B cell (primary cell): Measurements from ENCODE around the gene ALAD. TPM values are rescaled to one million over a fixed set of nuclear protein-coding genes. Genes with fewer than 3 reads are reported as not detected.

Experiments
- ATAC-seq: fragments of 200-7000 bp; cut with Tn5 transposase; one replicate; pipeline ENCODE4 v1.10.0; 2021; ENCODE audit warnings: low read depth, mild to moderate bottlenecking, moderate number of reproducible peaks, moderate library complexity
- CTCF ChIA-PET: fragments of 350-600 bp; sonication (Branson Sonifier 250); formaldehyde crosslinking; loops from one replicate; lab custom pipeline; 2021; ENCODE audit warnings: antibody characterized with exemption, inconsistent platforms; lab: Charles Lee
- POLR2A ChIA-PET: fragments of 350-600 bp; sonication (Branson Sonifier 250); formaldehyde crosslinking; loops from one replicate; lab custom pipeline; 2021; ENCODE audit warnings: antibody characterized with exemption; lab: Charles Lee
- DNase-seq: peaks from one replicate; pipeline ENCODE4 v3.0.0; 2013
- H2AFZ ChIP-seq: 2 replicates; pipeline ENCODE4 v1.6.1; 2012; ENCODE audit warnings: mild to moderate bottlenecking, low read depth, low read length; ENCODE audit not compliant: insufficient read depth, poor library complexity, severe bottlenecking
- H3K27ac ChIP-seq, 2 donors: 1 replicate in 1 of 2; 2 replicates in 1 of 2; pipeline ENCODE4 v1.5.1; 2012 to 2013; ENCODE audit warnings: low read length in 2 of 2, mild to moderate bottlenecking in 2 of 2, moderate library complexity in 1 of 2
- H3K27me3 ChIP-seq, 4 experiments: fragments of 200-600 bp in 1 of 4; sonication (generic) in 1 of 4; replicated peaks in 1 of 4; 1 replicate in 2 of 4; 2 replicates in 2 of 4; pipeline versions ENCODE4 v1.6.1 to v1.7.0; 2013 to 2016; ENCODE audit warnings: low read length in 3 of 4, mild to moderate bottlenecking in 2 of 4, mixed read lengths in 1 of 4, moderate library complexity in 1 of 4; ENCODE audit not compliant: insufficient read depth in 4 of 4, control insufficient read depth in 3 of 4; ENCODE audit errors: control extremely low read depth in 1 of 4
- H3K36me3 ChIP-seq, 2 experiments: replicated peaks in 1 of 2; 1 replicate in 1 of 2; 2 replicates in 1 of 2; pipeline versions ENCODE4 v1.6.1 to v1.7.1; 2013; ENCODE audit warnings: low read length in 1 of 2; ENCODE audit not compliant: insufficient read depth in 2 of 2, control insufficient read depth in 1 of 2; ENCODE audit errors: control extremely low read depth in 1 of 2, extremely low read depth in 1 of 2
- H3K4me1 ChIP-seq, 2 donors: fragments of 200-600 bp in 1 of 2; sonication (generic) in 1 of 2; 1 replicate in 1 of 2; 2 replicates in 1 of 2; pipeline versions ENCODE4 v1.5.1 to v1.6.1; 2013 to 2017; ENCODE audit warnings: low read length in 2 of 2; ENCODE audit not compliant: control insufficient read depth in 2 of 2, insufficient read depth in 2 of 2
- H3K4me2 ChIP-seq: replicated peaks from 2 replicates; pipeline ENCODE3; 2012; ENCODE audit warnings: mild to moderate bottlenecking, low read depth, low read length; ENCODE audit not compliant: poor library complexity, severe bottlenecking
- H3K4me3 ChIP-seq, 5 experiments: fragments of 200-600 bp in 1 of 5; sonication (generic) in 1 of 5; 1 replicate in 3 of 5; 2 replicates in 2 of 5; pipeline versions ENCODE4 v1.5.1 to v1.7.0; 2011 to 2016; ENCODE audit warnings: low read length in 4 of 5, mild to moderate bottlenecking in 4 of 5, low read depth in 2 of 5, control low read depth in 1 of 5, moderate library complexity in 1 of 5; ENCODE audit not compliant: insufficient read depth in 1 of 5; ENCODE audit errors: control extremely low read depth in 1 of 5, extremely low read depth in 1 of 5
- H3K79me2 ChIP-seq: fragments of 200-600 bp; sonication (generic); one replicate; pipeline ENCODE4 v1.6.0; 2016; ENCODE audit warnings: low read length; ENCODE audit not compliant: control insufficient read depth, insufficient read depth
- H3K9ac ChIP-seq: fragments of 200-600 bp; sonication (generic); 2 replicates; pipeline ENCODE4 v1.6.1; 2017; ENCODE audit warnings: mild to moderate bottlenecking, low read length, moderate library complexity
- H3K9me3 ChIP-seq, 3 donors: one replicate each; pipeline versions ENCODE4 v1.6.1 to v1.7.1; 2013; ENCODE audit warnings: low read length in 2 of 3; ENCODE audit not compliant: control insufficient read depth in 2 of 3, insufficient read depth in 1 of 3; ENCODE audit errors: control extremely low read depth in 1 of 3
- H4K20me1 ChIP-seq: 2 replicates; pipeline ENCODE4 v1.6.0; 2012; ENCODE audit warnings: mild to moderate bottlenecking, low read length; ENCODE audit not compliant: insufficient read depth, control insufficient read depth, poor library complexity, severe bottlenecking
- H3K27ac Mint-ChIP-seq: one replicate; pipeline ENCODE4 v1.8.0; 2021; ENCODE audit warnings: mixed read lengths
- H3K27me3 Mint-ChIP-seq: one replicate; pipeline ENCODE4 v1.8.0; 2021; ENCODE audit warnings: mixed read lengths
- H3K4me1 Mint-ChIP-seq: one replicate; pipeline ENCODE4 v1.8.0; 2021; ENCODE audit warnings: mixed read lengths
- H3K4me3 Mint-ChIP-seq: one replicate; pipeline ENCODE4 v1.8.0; 2021; ENCODE audit warnings: mixed read lengths
- H3K9me3 Mint-ChIP-seq: one replicate; pipeline ENCODE4 v1.8.0; 2022; ENCODE audit warnings: mixed read lengths; ENCODE audit not compliant: insufficient read depth
- EZH2 ChIP-seq: IDR thresholded peaks from 2 replicates; pipeline ENCODE4 v1.6.1; 2012; ENCODE audit warnings: borderline replicate concordance, low read depth, mild to moderate bottlenecking, moderate library complexity, low read length; ENCODE audit not compliant: insufficient read depth, poor library complexity, severe bottlenecking
- WGBS: methylation state at CpG from one replicate; pipeline ENCODE4 v1.1.5; 2013; ENCODE audit warnings: missing lambda C conversion rate; ENCODE audit not compliant: insufficient coverage; 5-methylcytosine and 5-hydroxymethylcytosine counted together
- intact Hi-C: fragments of 100-400 bp; cut with micrococcal nuclease; formaldehyde crosslinking; loops from one replicate; pipeline ENCODE4 v1.10.0; 2022
- polyA plus RNA-seq: library from polyadenylated mRNA; depleted of rRNA; stranded (reverse); fragments of >200 nt; gene quantifications from 2 replicates; pipeline ENCODE4 v1.2.3, GENCODE V29; 2012
- total RNA-seq, 2 donors: library from RNA; stranded (reverse); fragments of 120-200 nt in 1 of 2; gene quantifications; 1 replicate in 1 of 2; 2 replicates in 1 of 2; pipeline versions ENCODE4 v1.2.3 to v1.2.4, GENCODE V29; 2013 to 2022
- TF ChIP-seq, protein P1 (sequence below): fragments of 200-600 bp; IDR thresholded peaks from one replicate; pipeline ENCODE4 v1.8.0; 2022; ENCODE audit warnings: antibody characterized with exemption, mild to moderate bottlenecking

ALAD gene
- total and polyA plus RNA-seq, 2 donors (not counting 1 experiment from before 2014, with no cell fraction given) = 22.0 to 39.8 TPM

DNA sequence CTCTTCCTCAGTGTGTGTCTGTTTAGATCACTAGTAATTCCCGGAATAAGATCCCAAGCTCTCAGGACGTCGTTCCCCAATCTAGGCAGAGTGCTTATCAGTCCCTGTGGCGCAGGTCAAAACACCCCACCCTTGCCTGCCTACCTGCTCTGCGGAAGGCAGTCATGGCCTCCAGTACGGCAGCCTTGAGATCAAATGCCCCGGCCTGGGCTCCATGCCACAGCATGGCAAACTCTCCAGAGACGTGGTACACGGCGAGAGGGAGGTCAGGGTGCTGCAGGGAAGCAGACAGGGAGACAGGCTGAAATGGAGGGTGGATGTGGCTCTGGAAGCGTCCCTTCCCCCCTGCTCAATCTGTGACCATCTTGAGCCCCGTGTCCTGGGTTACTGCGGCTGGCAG, 12.3 kb downstream of the ALAD start:
- H3K27ac Mint-ChIP-seq = no peak overlapping the region
- Histone ChIP-seq H3K4me3 (no peak overlapping the region), H3K79me2 (no peaks in the 10 kb centered on the region), H3K9me3 (no peaks in the 10 kb centered on the region), H3K36me3 (peaks cover 0 to 53% of the 10 kb centered on the region in 2 experiments), H4K20me1 (no peaks in the 10 kb centered on the region), H3K9ac (no peak overlapping the region), H2AFZ (no peak overlapping the region), H3K4me2 (no peak overlapping the region), H3K4me1 (no peaks in the 10 kb centered on the region), H3K27ac (no peak overlapping the region), H3K27me3 (no peaks in the 10 kb centered on the region)
- TF ChIP-seq, protein P1, sequence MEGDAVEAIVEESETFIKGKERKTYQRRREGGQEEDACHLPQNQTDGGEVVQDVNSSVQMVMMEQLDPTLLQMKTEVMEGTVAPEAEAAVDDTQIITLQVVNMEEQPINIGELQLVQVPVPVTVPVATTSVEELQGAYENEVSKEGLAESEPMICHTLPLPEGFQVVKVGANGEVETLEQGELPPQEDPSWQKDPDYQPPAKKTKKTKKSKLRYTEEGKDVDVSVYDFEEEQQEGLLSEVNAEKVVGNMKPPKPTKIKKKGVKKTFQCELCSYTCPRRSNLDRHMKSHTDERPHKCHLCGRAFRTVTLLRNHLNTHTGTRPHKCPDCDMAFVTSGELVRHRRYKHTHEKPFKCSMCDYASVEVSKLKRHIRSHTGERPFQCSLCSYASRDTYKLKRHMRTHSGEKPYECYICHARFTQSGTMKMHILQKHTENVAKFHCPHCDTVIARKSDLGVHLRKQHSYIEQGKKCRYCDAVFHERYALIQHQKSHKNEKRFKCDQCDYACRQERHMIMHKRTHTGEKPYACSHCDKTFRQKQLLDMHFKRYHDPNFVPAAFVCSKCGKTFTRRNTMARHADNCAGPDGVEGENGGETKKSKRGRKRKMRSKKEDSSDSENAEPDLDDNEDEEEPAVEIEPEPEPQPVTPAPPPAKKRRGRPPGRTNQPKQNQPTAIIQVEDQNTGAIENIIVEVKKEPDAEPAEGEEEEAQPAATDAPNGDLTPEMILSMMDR = no peak
- no peak for TF ChIP-seq EZH2
- no peaks in the 10 kb centered on the region for H3K4me1 Mint-ChIP-seq
- ATAC-seq = no peak
- POLR2A ChIA-PET = no interaction called here
- intact Hi-C loops = no loop called here
- 93% methylated on average over 8 of the region's 13 CpGs for WGBS
- no peak for DNase-seq
- CTCF ChIA-PET = no interaction called here
- no peaks in the 10 kb centered on the region for H3K27me3 Mint-ChIP-seq
- no peak overlapping the region for H3K4me3 Mint-ChIP-seq
- no peaks in the 10 kb centered on the region for H3K9me3 Mint-ChIP-seq

DNA sequence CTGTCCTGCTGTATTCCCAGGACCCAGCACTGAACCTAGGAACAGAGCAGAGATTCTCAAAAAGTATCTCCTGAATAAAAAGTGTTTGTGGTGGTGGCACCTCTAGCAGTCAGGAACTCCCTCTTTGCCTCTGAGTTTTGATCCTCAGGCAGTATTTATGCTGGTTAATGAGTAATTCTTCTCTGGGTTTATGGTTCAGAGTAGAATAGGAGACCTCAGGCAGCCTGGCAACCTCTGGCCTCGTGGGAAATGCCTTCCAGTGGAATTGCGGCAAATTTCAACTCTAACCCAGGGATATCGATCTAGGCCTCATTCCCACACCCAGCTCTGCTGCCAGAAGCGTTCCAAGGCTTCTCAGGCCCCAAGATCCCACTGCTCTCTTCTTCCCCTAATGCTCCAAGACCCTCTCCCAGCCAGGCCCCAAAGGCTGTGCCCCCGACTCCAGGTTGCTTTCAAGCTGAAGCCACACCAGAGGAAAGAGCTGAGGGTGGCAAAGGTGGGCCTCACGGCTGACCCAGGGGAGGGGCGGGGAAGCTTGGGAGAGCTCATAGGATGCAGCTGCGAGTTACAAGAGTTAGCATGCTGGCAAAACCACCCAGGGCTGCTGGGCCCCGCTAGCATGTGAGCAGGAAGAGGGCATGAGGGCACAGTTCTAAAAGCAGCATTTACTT, 13.4 kb downstream of the ALAD start:
- Mint-ChIP-seq H3K27me3 (no peaks in the 10 kb centered on the region), H3K4me1 (no peaks in the 10 kb centered on the region), H3K9me3 (no peaks in the 10 kb centered on the region), H3K27ac (no peak overlapping the region), H3K4me3 (no peak overlapping the region)
- ChIA-PET POLR2A (interaction anchor here (0.6 kb wide), 1 partner anchor 10 kb away, joined by 6 read pairs; no protein-coding TSS in a partner anchor), CTCF (interaction anchor here (1.8 kb wide), 1 partner anchor 14 kb away, joined by 5 read pairs; no protein-coding TSS in a partner anchor)
- no peaks in the 10 kb centered on the region for H3K9me3 ChIP-seq
- no peaks in the 10 kb centered on the region for H3K27me3 ChIP-seq
- intact Hi-C loops = no loop called here
- H3K27ac ChIP-seq = no peak overlapping the region
- H3K9ac ChIP-seq = no peak overlapping the region
- no peak overlapping the region for H3K4me2 ChIP-seq
- peaks cover 0 to 53% of the 10 kb centered on the region in 2 experiments for H3K36me3 ChIP-seq
- H3K4me1 ChIP-seq = no peaks in the 10 kb centered on the region
- 90% methylated on average over 8 of the region's 9 CpGs for WGBS
- DNase-seq = no peak
- H3K79me2 ChIP-seq = no peaks in the 10 kb centered on the region
- H3K4me3 ChIP-seq = no peak overlapping the region
- TF ChIP-seq, protein P1 = no peak
- TF ChIP-seq EZH2 = no peak
- no peaks in the 10 kb centered on the region for H4K20me1 ChIP-seq
- H2AFZ ChIP-seq = no peak overlapping the region
- ATAC-seq = no peak
